ENCODE measurements around the gene THAP12. TPM values are rescaled to one million over a fixed set of nuclear protein-coding genes. Genes with fewer than 3 reads are reported as not detected.

THAP12 gene
- total and polyA plus RNA-seq, 2 of the 13 experiments (the other 11 are each of a cell fraction or from before 2014, with no cell fraction given), result 18.8 to 51.3 TPM

DNA sequence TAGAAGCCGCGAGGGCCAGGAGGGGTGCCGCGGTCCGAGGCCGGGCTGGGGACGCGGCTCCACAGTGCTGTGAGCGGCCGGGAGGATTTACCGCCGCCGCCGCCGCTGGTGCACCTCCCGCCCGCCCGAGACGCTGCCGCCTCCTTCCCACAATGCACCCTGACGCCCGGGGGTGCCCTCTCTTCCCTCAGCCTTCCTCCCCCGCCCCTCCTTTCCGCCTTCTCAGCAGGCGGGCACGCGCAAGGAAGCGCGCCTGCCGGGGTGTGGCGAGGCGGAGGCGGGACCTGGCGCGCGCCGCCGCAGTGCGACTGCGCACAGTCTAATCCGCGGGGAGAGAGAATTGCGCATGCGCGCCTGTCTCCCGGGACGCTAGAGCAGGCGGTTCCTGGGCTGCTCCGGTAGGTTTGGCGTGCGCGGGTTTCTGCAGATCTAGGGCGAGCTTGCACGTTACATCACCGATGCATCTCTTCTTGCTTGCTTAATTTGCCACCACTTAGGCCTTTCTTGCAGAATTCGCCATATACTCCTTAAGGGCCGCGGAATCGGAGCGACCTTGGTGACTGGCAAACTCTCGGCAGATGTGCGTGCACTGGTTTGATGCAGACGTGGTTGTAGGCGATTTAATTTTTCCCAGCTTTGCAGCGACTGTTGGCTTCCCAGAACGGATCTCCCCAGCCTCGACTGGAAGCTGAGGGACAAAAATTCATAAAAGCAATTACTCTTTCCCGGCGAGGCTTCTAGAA is at the start of gene THAP12, which contains the start of gene GVQW3 (continued):
- TF ChIP-seq TRAFD1 (CRISPR knock-in tag; IDR thresholded peaks at IDR 0.05; ENCODE audit: borderline replicate concordance) (no peak), ZNF788 (CRISPR knock-in tag; IDR thresholded peaks at IDR 0.05; ENCODE audit: borderline replicate concordance) (peak; percentile 63; the same call in 1 of the 2 replicates), MXD4 (CRISPR knock-in tag; IDR thresholded peaks at IDR 0.05) (peak; percentile 70), TGIF2 (CRISPR knock-in tag; IDR thresholded peaks at IDR 0.05) (no peak; the same call in 1 of the 2 replicates), ZNF839 (CRISPR knock-in tag; IDR thresholded peaks at IDR 0.05; ENCODE audit: borderline replicate concordance) (no peak; the same call in 1 of the 2 replicates), ZNF598 (CRISPR knock-in tag; IDR thresholded peaks at IDR 0.05; ENCODE audit: borderline replicate concordance) (peak; percentile 55), ZNF547 (CRISPR knock-in tag; IDR thresholded peaks at IDR 0.05) (peak; percentile 85; the same call in 1 of the 2 replicates), MEIS2 (CRISPR knock-in tag; IDR thresholded peaks at IDR 0.05) (peak; percentile 37; the same call in 1 of the 2 replicates), ZNF274 (CRISPR knock-in tag; IDR thresholded peaks at IDR 0.05) (0 out of 2 replicates have a peak, but pooled peaks have one; percentile 45), MAZ (IDR thresholded peaks at IDR 0.05; ENCODE audit: borderline replicate concordance, low read depth, low read length) (peak; percentile 82), MAZ (CRISPR knock-in tag; IDR thresholded peaks at IDR 0.05; ENCODE audit: low read depth) (peak; percentile 93), ZNF335 (CRISPR knock-in tag; IDR thresholded peaks at IDR 0.05) (no peak), ZNF430 (CRISPR knock-in tag; IDR thresholded peaks at IDR 0.05) (peak; percentile 62; the same call in 1 of the 2 replicates), ONECUT2 (CRISPR knock-in tag; IDR thresholded peaks at IDR 0.05) (no peak), ESRRA (CRISPR knock-in tag; IDR thresholded peaks at IDR 0.05; ENCODE audit: low read depth) (no peak), HOMEZ (CRISPR knock-in tag; IDR thresholded peaks at IDR 0.05; ENCODE audit: low read depth) (peak; percentile 72; the same call in 1 of the 2 replicates), ZC3H4 (CRISPR knock-in tag; IDR thresholded peaks at IDR 0.05; ENCODE audit: borderline replicate concordance) (no peak), XRCC5 (optimal IDR thresholded peaks at IDR 0.05; ENCODE audit: low read length) (peak; percentile 74), ZNF772 (CRISPR knock-in tag; IDR thresholded peaks at IDR 0.05) (peak; percentile 64; the same call in 1 of the 2 replicates), ZNF383 (CRISPR knock-in tag; IDR thresholded peaks at IDR 0.05; ENCODE audit: borderline replicate concordance) (no peak), CBX1 (IDR thresholded peaks at IDR 0.05; ENCODE audit: low read depth) (no peak), ZNF678 (CRISPR knock-in tag; IDR thresholded peaks at IDR 0.05) (no peak)
- TF ChIP-seq, protein P1, sequence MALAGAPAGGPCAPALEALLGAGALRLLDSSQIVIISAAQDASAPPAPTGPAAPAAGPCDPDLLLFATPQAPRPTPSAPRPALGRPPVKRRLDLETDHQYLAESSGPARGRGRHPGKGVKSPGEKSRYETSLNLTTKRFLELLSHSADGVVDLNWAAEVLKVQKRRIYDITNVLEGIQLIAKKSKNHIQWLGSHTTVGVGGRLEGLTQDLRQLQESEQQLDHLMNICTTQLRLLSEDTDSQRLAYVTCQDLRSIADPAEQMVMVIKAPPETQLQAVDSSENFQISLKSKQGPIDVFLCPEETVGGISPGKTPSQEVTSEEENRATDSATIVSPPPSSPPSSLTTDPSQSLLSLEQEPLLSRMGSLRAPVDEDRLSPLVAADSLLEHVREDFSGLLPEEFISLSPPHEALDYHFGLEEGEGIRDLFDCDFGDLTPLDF (CRISPR knock-in tag; IDR thresholded peaks at IDR 0.05), result peak; percentile 72; the same call in 1 of the 2 replicates
- TF ChIP-seq, protein P2, sequence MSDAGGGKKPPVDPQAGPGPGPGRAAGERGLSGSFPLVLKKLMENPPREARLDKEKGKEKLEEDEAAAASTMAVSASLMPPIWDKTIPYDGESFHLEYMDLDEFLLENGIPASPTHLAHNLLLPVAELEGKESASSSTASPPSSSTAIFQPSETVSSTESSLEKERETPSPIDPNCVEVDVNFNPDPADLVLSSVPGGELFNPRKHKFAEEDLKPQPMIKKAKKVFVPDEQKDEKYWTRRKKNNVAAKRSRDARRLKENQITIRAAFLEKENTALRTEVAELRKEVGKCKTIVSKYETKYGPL (CRISPR knock-in tag; IDR thresholded peaks at IDR 0.05), result no peak

Data from HepG2 (cell line).